ENCODE data around the gene SALL1.

GRCh38 chr16:51157698-51158097 is 6.6 kb upstream of the SALL1 start:
- TF ChIP-seq POLR2A (IDR thresholded peaks at IDR 0.05; ENCODE audit: low read length) (no peak), GATA1 (IDR thresholded peaks at IDR 0.05; ENCODE audit: low read depth, low read length) (no peak)

Data from erythroblast (primary cell).